NCI-H526 (cell line): ENCODE data around the gene TOM1.
A peak's percentile ranks its signal among the peaks of the same experiment; 100 is the strongest.

Experiments used
- DNase-seq, 2 experiments: peaks; one replicate each; lab custom pipeline; 2025; lab: John Stamatoyannopoulos, UW

The TOM1 gene

DNA sequence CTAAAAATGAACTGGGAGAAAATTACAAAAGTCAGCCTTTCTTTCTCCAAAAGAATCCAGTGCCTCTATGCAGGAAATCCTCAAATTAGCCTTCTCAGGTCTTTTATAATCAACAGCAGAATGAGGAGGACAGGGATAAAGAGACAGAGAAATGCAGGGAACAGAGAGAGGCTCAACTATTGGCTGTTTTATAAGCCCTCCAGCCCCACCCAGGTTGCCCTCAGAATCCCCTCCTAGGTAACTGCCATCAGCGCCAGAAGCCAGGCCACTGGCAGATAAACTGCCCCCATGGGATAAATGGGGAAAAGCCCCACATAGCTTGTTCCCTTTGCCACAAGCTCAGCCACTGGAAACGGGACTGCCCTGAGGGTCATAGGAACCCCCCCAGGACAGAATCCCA, 70.3 kb downstream of the TOM1 start:
- DNase-seq: no peak

DNA sequence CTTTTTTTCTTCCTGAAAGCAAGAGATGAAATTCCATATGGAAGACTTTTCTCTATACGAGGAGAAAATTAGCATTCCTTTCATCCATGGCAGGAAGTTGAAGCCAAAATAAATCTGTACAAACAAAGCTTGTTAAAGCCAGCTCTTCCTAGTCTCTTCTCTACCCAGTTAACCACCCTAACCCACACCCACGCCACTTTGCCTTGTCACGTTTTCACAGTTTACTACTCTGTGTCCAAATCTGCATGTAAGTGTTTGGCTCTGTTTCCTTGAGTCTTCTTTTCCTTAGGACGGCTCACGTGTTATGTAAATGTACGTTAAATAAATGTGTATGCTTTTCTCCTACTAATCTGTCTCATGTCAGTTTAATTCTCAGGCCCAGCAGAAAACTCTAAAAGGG, 74.1 kb downstream of the TOM1 start:
- no peak for DNase-seq

DNA sequence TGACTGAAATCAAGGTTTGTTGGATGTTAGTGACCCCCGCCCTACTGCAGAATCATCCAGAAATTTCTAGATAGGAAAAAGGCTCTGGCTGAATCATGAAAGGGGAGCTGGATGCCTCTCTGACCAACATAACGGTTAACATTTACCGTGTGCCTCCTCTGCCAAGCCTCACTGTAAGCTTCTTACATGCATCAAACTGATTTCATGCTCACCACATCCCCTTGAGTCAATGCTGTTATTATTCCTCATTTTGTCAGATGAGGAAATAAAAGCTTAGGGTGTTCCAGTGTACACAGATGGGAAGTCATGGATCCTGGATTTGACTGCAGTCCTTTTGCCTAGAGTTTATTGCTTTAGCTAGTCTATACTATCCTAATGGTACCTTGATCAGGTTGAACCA, 75.3 kb downstream of the TOM1 start:
- DNase-seq: no peak

DNA sequence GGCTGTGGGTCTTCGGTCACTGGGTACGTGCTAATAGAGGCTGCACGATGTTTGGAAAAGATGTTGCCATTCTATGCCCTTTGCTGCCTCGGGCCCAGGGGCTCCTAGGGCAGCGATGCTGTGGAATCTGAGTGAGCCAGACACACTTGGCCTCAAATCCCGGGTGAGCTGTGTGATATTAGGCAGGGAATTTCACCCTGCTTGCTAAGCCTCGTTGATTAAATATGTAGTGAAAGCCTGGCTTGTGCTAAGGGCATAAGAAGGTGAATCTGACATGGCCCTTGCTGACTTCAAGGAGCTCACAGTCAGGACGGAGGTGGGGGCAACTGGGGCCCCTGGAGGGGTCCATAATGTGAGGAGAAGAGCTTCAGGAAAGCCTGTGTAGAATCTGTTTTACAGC, 75.8 kb downstream of the TOM1 start:
- DNase-seq: no peak

DNA sequence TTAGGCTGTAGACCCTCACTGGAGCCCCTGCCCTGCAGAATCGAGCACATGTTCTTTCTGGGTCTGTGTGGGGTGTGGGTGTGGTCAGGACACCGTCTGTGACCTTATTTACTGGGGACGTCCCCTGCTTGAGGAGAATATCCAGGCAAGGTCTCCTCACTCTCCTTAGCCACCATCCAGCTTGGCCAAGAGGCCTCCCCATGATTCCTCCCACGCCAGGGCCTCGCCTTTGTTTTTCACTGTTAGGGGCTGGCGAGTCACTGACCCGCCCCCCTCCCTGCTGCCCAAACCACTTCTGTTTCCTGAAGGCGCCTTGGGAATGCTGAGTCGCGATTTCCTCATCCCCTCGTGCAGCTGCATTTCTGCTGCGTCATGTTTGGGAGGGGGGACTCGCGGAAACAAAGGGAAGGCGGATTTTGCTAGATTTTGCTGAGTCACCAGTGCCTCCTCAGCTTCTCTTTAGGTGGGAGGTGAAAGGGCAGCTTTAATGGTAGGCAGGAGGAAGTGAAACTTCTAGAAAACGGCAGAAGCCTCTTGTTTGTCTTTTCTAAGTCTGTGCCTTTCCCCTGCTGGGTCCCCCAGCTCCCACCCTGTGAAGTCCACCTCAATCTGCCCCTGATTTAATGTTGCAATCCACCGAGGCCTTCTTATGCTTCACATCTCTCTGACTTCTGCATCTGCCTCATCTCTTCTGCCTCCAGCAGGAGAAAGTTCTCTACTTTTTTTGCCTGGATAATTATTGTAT, 77.2 kb downstream of the TOM1 start:
- DNase-seq: peak; percentile 48 to 62

DNA sequence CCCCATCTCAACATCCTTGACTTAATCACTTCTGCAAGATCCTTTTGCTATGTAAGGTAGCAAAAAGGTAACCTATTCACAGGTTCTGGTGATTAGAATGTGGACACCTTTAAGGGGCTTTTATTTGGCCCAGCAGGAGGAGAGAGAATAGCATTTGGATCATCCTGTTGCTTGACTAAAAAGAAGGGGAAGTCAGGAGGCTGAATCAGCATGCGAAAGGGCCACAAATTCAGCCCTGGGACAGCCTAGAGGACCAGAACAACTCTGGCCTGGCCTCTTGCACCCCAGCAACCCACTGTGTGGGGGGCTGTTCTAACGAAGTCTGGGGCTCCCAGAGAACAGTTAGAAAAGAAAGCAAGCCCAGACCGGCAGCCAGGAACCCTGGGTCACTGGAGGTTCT, 78.0 kb downstream of the TOM1 start:
- no peak for DNase-seq

DNA sequence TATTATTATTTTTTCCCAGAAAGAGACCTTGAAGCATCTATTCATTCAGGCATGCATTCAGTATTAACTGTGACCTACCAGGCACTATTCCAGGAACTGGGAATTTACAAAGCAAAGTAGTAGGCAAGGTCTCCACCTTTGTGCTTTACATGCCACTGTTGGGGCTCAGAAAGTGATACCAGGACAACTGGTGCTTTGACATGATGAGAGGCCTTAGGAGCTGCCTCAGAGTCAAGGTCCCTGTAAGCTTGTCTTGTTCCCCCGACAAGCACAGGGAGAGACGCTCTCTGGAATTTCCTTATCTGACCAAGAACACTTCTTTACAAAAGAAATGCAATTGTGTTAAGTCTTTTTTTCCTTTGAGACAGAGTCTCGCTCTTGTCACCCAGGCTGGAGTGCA, 78.9 kb downstream of the TOM1 start:
- DNase-seq: peak; percentile 47 to 57

DNA sequence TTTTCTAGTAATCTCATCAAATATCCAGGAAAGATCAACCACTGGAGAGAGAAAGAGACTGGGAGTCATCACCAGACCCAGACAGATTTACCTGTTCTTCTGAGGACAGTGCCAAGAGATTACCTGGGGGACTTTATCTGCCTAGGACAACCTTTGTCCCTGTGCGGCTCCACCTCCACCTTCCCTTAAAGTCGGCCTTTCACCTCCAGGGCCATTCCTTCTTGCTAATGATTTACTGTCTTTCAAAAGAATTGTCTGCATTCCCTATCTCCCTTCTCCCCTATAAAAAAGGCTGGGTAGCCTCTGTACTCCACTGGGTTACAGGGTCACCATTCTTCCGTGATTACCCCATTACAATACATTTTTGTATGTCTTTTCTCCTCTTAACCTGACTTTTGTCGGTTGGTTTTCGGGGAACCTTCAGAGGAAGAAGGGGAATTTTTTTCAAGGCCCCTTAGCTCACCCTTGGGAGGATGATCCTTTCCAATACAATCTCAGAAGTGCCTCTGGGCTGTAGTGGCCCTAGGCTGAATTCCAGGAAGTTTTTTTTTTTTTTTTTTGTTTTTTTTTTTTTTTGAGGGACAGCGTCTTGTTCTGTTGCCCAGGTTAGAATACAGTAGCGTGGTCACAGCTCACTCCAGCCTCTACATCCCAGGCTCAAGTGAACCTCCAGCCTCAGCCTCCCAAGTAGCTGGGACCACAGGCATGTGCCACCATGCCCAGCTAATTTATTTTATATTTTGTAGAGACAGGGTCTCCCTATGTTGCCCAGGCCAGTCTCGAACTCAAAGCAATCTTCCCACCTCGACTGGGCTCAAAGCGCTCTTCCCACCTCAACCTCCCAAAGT, 79.7 kb downstream of the TOM1 start:
- no peak for DNase-seq

DNA sequence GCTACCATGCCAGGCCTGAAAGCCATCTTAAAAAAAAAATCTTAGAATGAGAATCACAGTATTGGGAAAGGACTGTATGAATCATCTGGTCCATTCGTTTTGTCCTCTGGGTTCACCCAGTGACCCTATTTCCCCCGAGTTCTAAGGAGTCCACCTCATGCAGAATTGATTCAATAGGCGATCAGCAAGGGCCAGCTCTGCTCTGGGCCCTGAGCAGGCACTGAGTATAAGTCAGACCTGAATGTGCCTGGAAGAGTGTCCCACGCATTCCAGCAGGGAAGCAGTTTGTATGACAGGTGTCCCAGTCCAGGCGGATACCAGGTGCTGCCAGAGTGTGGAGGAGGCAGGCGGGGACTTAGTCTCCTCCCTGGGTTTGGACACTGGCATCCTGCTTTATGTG, 80.3 kb downstream of the TOM1 start:
- DNase-seq: no peak

DNA sequence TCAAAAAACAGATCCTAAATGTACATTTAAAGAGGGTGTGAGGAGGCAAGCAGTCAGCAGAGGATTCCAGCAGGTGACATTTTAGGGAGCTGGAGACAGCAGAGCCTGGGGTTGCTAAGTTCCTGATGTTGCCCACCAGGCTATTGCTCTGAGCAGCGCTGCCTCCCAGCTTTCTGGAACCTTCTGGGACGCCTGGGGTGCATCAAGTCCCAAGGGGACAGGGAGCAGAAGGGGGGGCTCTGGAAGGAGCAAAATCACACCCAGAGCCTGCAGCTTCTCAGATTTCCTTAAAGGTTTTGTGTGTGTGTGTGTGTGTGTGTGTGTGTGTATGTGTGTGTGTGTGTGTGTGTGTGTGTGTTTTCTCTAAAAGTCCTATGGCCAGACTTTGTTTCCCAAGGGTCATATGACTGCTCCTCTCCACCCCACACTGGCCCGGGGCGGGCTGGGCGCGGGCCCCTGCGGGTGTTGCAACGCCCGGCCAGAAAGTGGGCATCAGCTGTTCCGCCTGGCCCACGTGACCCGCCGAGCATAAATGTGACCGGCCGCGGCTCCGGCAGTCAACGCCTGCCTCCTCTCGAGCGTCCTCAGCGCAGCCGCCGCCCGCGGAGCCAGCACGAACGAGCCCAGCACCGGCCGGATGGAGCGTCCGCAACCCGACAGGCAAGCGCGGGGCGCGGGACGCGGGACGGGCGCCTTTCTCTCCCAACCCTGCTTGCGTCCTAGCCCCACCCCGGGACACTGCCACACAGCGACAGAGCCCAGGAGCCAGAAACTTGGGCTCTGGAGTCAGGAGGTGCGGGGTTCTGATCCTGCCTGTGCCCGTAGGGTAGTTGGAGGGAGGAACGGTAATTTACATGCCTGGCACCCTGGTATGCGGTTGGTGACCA, 81.1 kb downstream of the TOM1 start, which contains the start of gene HMOX1:
Gene HMOX1, plus strand, starts transcription at position 560 of the 887 bp plus-strand sequence. Its CDS starts 78 bp downstream, at position 638.
- DNase-seq: peak in 1 of 2 experiments; percentile 80

DNA sequence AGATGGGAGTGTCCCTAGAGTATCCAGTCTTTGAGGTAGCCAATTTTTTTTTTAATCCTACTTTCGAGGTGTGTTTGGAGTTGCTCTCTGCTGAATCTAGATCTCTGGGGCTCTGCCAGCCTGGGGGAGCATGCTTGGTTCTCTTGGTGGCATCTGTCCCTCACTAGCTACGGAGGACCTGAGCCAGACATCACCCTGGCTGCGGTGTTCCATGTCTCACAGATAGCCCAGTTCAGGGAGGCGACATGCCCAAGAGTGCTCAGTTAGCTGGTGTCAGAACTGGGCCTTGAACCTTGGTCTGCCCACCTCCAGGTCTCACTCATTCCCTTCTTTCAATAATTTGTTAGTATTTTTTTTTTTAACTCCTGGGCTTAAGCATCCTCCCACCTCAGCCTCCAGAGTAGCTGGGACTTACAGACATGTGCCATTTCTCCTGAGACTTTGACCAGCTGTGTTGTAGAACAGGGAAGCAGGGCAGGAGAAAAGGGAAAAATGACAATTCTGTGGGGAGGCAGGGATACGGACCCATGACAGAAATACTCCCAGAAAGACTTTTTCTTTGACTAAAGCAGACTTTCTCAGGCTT, 81.8 kb downstream of the TOM1 start:
- DNase-seq: no peak

DNA sequence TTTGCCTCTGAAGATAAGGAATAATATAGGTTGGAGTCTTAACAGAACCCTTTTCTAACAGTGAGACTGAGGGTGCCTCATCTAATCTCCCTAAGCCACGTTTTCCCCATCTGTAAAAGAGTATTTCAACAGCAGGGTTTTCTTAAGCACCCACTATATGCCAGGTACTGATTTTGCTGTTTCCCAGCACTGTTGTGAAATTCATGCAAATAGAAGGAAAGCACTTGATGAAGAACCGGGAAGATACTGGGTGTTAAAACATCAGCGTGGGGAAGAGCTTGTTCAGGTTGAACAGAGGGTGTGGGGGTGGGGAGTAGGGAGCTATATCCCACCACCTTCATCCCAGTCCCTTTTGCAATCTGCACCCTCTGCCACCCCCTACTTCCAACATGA, 84.0 kb downstream of the TOM1 start:
- no peak for DNase-seq

DNA sequence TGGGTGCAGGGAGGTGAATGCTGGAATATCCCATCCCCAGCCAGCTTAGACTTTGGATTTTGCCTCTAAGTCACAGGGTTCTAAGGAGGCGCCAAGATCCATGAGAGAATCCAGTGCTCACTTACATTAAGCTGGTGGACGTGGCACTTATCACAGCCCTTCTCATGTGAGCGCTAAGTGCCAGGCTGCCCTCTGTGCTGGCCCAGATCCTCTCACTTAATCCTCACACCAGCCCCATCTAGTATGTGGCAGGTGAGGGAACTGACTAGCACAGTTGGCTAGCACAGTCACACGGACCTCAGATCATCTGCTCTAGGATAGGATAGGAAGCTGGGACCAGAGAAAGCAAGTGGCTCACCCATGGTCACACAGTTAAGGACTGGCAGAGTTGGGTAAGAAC, 84.8 kb downstream of the TOM1 start:
- DNase-seq: no peak

DNA sequence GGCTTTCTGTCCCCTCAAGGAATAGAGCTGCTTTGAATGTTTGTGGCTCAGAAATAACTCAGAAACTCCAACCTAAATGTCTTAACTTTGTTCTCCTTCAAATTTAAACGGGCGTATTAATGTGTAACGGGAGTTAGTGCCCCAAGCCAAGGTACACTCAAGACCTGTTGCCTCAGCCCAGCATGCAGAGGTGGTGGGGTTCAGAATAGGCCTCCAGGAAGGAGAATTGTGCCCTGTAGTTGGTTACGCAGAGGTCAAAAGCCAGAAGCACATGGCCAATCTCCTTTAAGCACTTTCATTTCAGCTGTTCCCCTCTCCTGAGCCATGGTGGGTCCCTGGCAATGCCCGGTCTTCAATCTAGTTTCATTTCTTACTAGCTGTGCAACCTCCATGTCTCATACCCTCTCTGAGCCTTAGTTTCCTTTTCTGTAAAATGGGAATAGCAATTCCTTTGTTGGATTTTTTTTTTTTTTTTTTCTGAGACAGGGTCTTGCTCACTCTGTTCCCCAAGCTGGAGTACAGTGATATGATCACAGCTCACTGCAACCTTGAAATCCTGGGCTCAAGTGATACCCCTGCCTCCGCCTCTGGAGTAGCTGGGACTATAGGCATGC, 85.4 kb downstream of the TOM1 start:
- no peak for DNase-seq

DNA sequence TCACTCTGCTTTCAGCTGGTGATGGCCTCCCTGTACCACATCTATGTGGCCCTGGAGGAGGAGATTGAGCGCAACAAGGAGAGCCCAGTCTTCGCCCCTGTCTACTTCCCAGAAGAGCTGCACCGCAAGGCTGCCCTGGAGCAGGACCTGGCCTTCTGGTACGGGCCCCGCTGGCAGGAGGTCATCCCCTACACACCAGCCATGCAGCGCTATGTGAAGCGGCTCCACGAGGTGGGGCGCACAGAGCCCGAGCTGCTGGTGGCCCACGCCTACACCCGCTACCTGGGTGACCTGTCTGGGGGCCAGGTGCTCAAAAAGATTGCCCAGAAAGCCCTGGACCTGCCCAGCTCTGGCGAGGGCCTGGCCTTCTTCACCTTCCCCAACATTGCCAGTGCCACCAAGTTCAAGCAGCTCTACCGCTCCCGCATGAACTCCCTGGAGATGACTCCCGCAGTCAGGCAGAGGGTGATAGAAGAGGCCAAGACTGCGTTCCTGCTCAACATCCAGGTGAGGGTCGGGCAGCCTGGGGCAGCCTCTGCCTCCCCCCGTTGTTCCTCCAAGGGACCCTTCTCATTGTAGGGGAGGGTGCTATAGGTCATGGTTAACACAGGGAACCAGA, 87.1 kb downstream of the TOM1 start:
- DNase-seq: no peak

DNA sequence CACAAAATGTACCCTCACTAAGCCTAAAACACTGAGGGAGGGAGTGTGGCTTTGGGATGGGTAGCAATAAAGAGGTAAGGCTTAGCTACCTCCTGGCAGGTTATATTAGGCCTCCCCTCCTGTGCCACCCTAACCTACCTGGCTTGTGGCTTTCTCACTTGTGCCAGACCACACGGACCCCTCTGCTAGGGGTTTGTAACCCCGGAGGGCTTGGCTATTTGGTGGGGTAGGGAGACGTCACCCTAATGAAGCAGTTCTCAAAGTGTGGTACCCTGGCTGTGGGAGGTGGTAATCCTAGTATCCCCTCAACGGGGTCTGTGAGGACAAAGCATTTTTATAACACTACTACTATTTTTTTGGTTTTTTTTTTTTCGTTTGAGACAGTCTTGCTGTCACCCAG, 91.2 kb downstream of the TOM1 start:
- DNase-seq: no peak

DNA sequence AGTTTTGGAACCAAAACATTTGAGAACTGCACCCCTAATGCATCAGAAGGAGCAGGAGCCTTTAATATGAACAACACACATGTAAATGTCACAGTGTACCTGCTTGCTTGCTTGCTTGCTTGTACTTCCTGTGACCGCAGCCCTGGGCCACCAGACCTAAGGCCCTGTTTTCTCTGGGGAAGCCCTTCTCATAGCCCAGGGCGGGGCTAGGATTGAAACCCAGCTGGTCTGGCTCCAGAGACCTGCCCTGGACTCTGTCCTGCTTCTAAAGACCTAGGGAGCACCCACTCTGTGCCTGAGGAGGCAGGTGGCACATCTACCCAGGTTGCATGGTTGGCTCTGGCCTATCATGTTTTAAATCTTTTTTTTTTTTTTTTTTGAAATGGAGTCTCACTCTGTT, 92.7 kb downstream of the TOM1 start:
- no peak for DNase-seq

DNA sequence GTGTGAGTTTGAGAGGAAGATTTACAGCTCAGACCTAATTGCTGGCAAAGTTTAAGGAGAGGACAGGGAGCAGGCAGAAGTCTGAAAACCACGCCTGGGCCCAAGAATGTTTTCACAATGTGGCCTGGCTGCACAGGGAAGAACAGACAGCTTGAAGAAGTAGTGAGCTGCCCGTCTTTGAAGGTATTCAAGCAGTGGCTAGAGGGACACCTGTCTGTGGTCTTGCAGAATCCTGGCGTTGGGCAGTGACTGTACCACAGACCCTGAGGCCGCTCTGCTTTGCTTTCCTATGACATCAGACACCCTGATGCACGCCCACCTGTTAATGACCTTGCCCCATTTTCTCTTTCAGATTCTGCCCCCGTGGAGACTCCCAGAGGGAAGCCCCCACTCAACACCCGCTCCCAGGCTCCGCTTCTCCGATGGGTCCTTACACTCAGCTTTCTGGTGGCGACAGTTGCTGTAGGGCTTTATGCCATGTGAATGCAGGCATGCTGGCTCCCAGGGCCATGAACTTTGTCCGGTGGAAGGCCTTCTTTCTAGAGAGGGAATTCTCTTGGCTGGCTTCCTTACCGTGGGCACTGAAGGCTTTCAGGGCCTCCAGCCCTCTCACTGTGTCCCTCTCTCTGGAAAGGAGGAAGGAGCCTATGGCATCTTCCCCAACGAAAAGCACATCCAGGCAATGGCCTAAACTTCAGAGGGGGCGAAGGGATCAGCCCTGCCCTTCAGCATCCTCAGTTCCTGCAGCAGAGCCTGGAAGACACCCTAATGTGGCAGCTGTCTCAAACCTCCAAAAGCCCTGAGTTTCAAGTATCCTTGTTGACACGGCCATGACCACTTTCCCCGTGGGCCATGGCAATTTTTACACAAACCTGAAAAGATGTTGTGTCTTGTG, 93.7 kb downstream of the TOM1 start:
- DNase-seq: no peak

DNA sequence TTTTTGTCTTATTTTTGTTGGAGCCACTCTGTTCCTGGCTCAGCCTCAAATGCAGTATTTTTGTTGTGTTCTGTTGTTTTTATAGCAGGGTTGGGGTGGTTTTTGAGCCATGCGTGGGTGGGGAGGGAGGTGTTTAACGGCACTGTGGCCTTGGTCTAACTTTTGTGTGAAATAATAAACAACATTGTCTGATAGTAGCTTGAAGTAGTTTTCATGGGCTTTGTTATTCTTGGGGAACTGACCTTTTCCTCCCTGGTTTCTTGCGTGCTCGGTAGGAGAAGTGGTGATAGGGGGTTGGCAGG, 94.3 kb downstream of the TOM1 start:
- no peak for DNase-seq
